ENCODE measurements around the gene CUEDC1. TPM values are rescaled to one million over a fixed set of nuclear protein-coding genes. Genes with fewer than 3 reads are reported as not detected.

The CUEDC1 gene
- total and polyA plus RNA-seq, 9 of the 15 experiments (the other 6 are each of a cell fraction or from before 2014, with no cell fraction given): 0.20 to 4.1 (median 1.6) TPM; not detected in 1

GRCh38 chr17:57849874-57850754 is 105.1 kb downstream of the CUEDC1 start, which contains the start of gene MRPS23 (continued):
- peak; percentile 93 for TF ChIP-seq ZBTB2 (IDR thresholded peaks at IDR 0.05)
- no peak for TF ChIP-seq NR0B1 (IDR thresholded peaks at IDR 0.05; ENCODE audit: partially characterized antibody)
- TF ChIP-seq YY1 (IDR thresholded peaks at IDR 0.05; ENCODE audit: borderline replicate concordance in 1 of 3, control insufficient read depth in 1 of 3, extremely low read depth in 1 of 3, insufficient read depth in 3 of 3, insufficient read length in 1 of 3, insufficient replicate concordance in 2 of 3, low read depth in 1 of 3, low read length in 2 of 3): peak in 2 of 3 experiments; percentile 85 to 90
- no peak for TF ChIP-seq ETS2 (tag; IDR thresholded peaks at IDR 0.05; ENCODE audit: borderline replicate concordance, poor library complexity, severe bottlenecking)
- TF ChIP-seq ATF1 (CRISPR knock-in tag; IDR thresholded peaks at IDR 0.05): no peak
- TF ChIP-seq ATF1 (tag; IDR thresholded peaks at IDR 0.05): peak; percentile 81
- TF ChIP-seq POLR2B (IDR thresholded peaks at IDR 0.05; ENCODE audit: low read depth, partially characterized antibody): peak; percentile 74
- TF ChIP-seq SMAD1 (IDR thresholded peaks at IDR 0.05; ENCODE audit: low read depth, low read length, partially characterized antibody): no peak
- no peak for TF ChIP-seq PYGO2 (tag; IDR thresholded peaks at IDR 0.05)
- no peak for TF ChIP-seq HMG20A (CRISPR knock-in tag; conservative IDR thresholded peaks at IDR 0.05)
- no peak for TF ChIP-seq XRCC3 (IDR thresholded peaks at IDR 0.05)
- TF ChIP-seq HMGN3 (IDR thresholded peaks at IDR 0.05; ENCODE audit: borderline replicate concordance, extremely low read depth, insufficient read length, low read depth, low read length): peak; percentile 86
- no peak for TF ChIP-seq ZNF444 (CRISPR knock-in tag; IDR thresholded peaks at IDR 0.05)
- no peak for TF ChIP-seq TGIF2 (CRISPR knock-in tag; IDR thresholded peaks at IDR 0.05)
- no peak for TF ChIP-seq ZNF586 (CRISPR knock-in tag; conservative IDR thresholded peaks at IDR 0.05)
- no peak for TF ChIP-seq PTTG1 (tag; IDR thresholded peaks at IDR 0.05; ENCODE audit: low read depth)
- no peak for TF ChIP-seq PRPF4 (IDR thresholded peaks at IDR 0.05; ENCODE audit: insufficient read depth, low read depth, low read length, poor library complexity, severe bottlenecking)
- TF ChIP-seq SRSF1 (IDR thresholded peaks at IDR 0.05; ENCODE audit: low read depth, low read length): no peak
- TF ChIP-seq GABPB2 (CRISPR knock-in tag; conservative IDR thresholded peaks at IDR 0.05): no peak
